OCI-LY7 (cell line): ENCODE data around the gene DRD4. TPM values are rescaled to one million over a fixed set of nuclear protein-coding genes. Genes with fewer than 3 reads are reported as not detected.
A peak's percentile ranks its signal among the peaks of the same experiment; 100 is the strongest.

Experiments
- BruUV-seq: library from RNA; stranded (reverse); fragments of 400-500 nt; replicated peaks from 2 replicates; lab custom pipeline; 2021; lab: Mats Ljungman, UMichigan
- CTCF ChIA-PET: fragments of 300-600 bp; sonication (Branson Sonifier 250); formaldehyde crosslinking; loops from one replicate; lab custom pipeline; 2022; ENCODE audit warnings: antibody characterized with exemption; ENCODE audit not compliant: unreplicated experiment; lab: Charles Lee
- POLR2A ChIA-PET: fragments of 300-600 bp; sonication (Branson Sonifier 250); formaldehyde crosslinking; loops from one replicate; lab custom pipeline; 2022; ENCODE audit warnings: antibody characterized with exemption; lab: Charles Lee
- DNase-seq: peaks from one replicate; pipeline ENCODE4 v3.0.0-alpha.2; 2015; ENCODE audit warnings: low spot score
- H2AFZ ChIP-seq: fragments of 200-600 bp; sonication (generic), shearing (Covaris generic); 2 replicates; pipeline ENCODE4 v1.6.1; 2014; ENCODE audit warnings: mild to moderate bottlenecking, antibody characterized with exemption, low read length, moderate library complexity
- H3K27ac ChIP-seq: fragments of 200-600 bp; sonication (generic); 2 replicates; pipeline ENCODE4 v1.5.1; 2014; ENCODE audit warnings: mixed run types, low read depth, mild to moderate bottlenecking, moderate library complexity, low read length, inconsistent platforms; ENCODE audit not compliant: poor library complexity, severe bottlenecking
- H3K36me3 ChIP-seq: fragments of 200-600 bp; sonication (generic); 2 replicates; pipeline ENCODE4 v1.6.1; 2014; ENCODE audit warnings: mild to moderate bottlenecking, antibody characterized with exemption, low read length, moderate library complexity, mixed read lengths; ENCODE audit not compliant: insufficient read depth
- H3K4me1 ChIP-seq: fragments of 200-600 bp; sonication (generic); 2 replicates; pipeline ENCODE4 v1.5.1; 2014; ENCODE audit warnings: mild to moderate bottlenecking, low read length; ENCODE audit not compliant: insufficient read depth, poor library complexity, severe bottlenecking
- H3K4me2 ChIP-seq: fragments of 200-600 bp; sonication (generic); 2 replicates; pipeline ENCODE4 v1.6.1; 2014; ENCODE audit warnings: mild to moderate bottlenecking, low read length
- H3K4me3 ChIP-seq: fragments of 200-600 bp; sonication (generic); 2 replicates; pipeline ENCODE4 v1.5.1; 2014; ENCODE audit warnings: mild to moderate bottlenecking, low read depth, low read length; ENCODE audit not compliant: poor library complexity, severe bottlenecking
- H3K79me2 ChIP-seq: fragments of 200-600 bp; sonication (generic); 2 replicates; pipeline ENCODE4 v1.6.1; 2016; ENCODE audit warnings: low read depth, mild to moderate bottlenecking, low read length, moderate library complexity, mixed read lengths; ENCODE audit not compliant: insufficient read depth
- H3K9me2 ChIP-seq: fragments of 200-600 bp; sonication (generic); 2 replicates; pipeline ENCODE4 v1.6.1; 2016; ENCODE audit warnings: mild to moderate bottlenecking, low read length, mixed read lengths; ENCODE audit not compliant: insufficient read depth
- H3K9me3 ChIP-seq: fragments of 200-600 bp; sonication (generic); 2 replicates; pipeline ENCODE4 v1.6.1; 2014; ENCODE audit warnings: mild to moderate bottlenecking, mixed run types, low read length, mixed read lengths
- H4K20me1 ChIP-seq: fragments of 200-600 bp; sonication (generic); 2 replicates; pipeline ENCODE4 v1.6.1; 2014; ENCODE audit warnings: mild to moderate bottlenecking, antibody characterized with exemption, low read length, moderate library complexity, mixed read lengths; ENCODE audit not compliant: insufficient read depth
- EZH2phosphoT487 ChIP-seq: fragments of 200-600 bp; sonication (generic); IDR thresholded peaks from 2 replicates; pipeline ENCODE4 v1.6.1; 2018; ENCODE audit warnings: low read depth, borderline replicate concordance, mild to moderate bottlenecking, mixed run types, antibody characterized with exemption, low read length, moderate library complexity, mixed read lengths
- intact Hi-C: fragments of 100-400 bp; cut with micrococcal nuclease; formaldehyde crosslinking; loops from one replicate; pipeline ENCODE4 v1.10.0; 2022; ENCODE audit not compliant: unreplicated experiment
- total RNA-seq, 2 experiments: library from RNA; depleted of rRNA in 1 of 2; stranded (reverse); fragments of >200 nt in 1 of 2; shearing (Covaris generic) in 1 of 2; gene quantifications; 2 replicates each; pipeline ENCODE4 v1.2.3, GENCODE V29; 2014 to 2022
- TF ChIP-seq, protein P1 (sequence below): fragments of 200-600 bp; sonication (generic); conservative IDR thresholded peaks from 2 replicates; pipeline ENCODE4 v1.5.1; 2014; ENCODE audit warnings: mild to moderate bottlenecking, antibody characterized with exemption, low read length, moderate library complexity, mixed read lengths

DRD4 gene
- total RNA-seq, 2 experiments from 2014 or later = 0.16 to 3.1 TPM

DNA sequence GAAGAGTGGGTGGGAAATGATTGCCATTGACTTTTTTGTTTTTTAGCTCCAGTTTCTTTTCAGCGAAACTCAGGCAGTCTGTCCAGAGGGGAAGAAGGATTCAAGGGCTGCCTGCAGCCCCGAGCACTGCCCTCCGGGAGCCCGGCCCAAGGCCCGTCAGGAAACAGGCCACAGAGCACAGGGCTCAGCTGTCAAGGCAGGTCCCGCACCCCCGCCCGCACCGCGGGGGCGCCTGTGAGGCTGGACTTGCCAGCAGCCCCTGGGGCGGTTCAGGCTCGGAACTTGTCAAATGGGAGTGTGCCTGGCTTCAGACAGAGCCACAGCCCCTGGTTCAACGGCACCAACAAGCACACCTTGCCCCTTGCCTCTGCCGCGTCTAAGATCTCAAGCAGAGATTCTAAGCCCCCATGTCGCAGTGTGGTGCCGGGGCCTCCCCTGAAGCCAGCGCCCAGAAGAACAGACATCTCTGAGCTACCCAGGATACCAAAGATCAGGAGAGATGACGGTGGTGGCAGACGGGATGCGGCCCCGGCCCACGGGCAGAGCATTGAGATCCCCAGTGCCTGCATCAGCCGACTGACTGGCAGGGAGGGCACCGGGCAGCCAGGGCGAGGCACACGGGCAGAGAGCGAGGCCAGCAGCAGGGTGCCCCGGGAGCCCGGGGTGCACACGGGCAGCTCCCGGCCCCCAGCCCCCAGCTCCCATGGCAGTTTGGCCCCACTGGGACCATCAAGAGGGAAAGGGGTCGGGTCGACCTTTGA, 29.9 kb upstream of the DRD4 start:
- no peak for DNase-seq
- Histone ChIP-seq H2AFZ (no peak overlapping the region), H3K4me3 (no peak overlapping the region), H3K79me2 (no peaks in the 10 kb centered on the region), H4K20me1 (no peaks in the 10 kb centered on the region), H3K36me3 (peaks cover 98% of the 10 kb centered on the region), H3K27ac (no peak overlapping the region), H3K9me3 (no peaks in the 10 kb centered on the region), H3K4me2 (no peak overlapping the region), H3K4me1 (no peaks in the 10 kb centered on the region), H3K9me2 (no peaks in the 10 kb centered on the region)
- BruUV-seq = no TSS peak
- POLR2A ChIA-PET = no interaction called here
- intact Hi-C loops = no loop called here
- no peak for TF ChIP-seq EZH2phosphoT487
- TF ChIP-seq, protein P1, sequence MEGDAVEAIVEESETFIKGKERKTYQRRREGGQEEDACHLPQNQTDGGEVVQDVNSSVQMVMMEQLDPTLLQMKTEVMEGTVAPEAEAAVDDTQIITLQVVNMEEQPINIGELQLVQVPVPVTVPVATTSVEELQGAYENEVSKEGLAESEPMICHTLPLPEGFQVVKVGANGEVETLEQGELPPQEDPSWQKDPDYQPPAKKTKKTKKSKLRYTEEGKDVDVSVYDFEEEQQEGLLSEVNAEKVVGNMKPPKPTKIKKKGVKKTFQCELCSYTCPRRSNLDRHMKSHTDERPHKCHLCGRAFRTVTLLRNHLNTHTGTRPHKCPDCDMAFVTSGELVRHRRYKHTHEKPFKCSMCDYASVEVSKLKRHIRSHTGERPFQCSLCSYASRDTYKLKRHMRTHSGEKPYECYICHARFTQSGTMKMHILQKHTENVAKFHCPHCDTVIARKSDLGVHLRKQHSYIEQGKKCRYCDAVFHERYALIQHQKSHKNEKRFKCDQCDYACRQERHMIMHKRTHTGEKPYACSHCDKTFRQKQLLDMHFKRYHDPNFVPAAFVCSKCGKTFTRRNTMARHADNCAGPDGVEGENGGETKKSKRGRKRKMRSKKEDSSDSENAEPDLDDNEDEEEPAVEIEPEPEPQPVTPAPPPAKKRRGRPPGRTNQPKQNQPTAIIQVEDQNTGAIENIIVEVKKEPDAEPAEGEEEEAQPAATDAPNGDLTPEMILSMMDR = no peak
- CTCF ChIA-PET = no interaction called here

GRCh38 chr11:607971-608659, 29.0 kb upstream of the DRD4 start:
- CTCF ChIA-PET = interaction anchor here (0.5 to 0.6 kb wide), 2 partner anchors 9 to 29 kb away, joined by 3 to 4 read pairs; no protein-coding TSS in a partner anchor

More at GRCh38 chr11:607971-608659, 29.0 kb upstream of the DRD4 start:
- POLR2A ChIA-PET = no interaction called here
- intact Hi-C loops = no loop called here
- BruUV-seq = TSS peak; percentile 35
- Histone ChIP-seq H3K9me2 (no peaks in the 10 kb centered on the region), H3K79me2 (no peaks in the 10 kb centered on the region), H3K9me3 (no peaks in the 10 kb centered on the region), H3K36me3 (peaks cover 98% of the 10 kb centered on the region), H3K4me3 (no peak overlapping the region), H3K4me1 (no peaks in the 10 kb centered on the region), H4K20me1 (no peaks in the 10 kb centered on the region), H3K27ac (no peak overlapping the region), H3K4me2 (no peak overlapping the region), H2AFZ (no peak overlapping the region)
- TF ChIP-seq, protein P1 = no peak
- no peak for DNase-seq
